G401 (cell line): ENCODE results near the gene PPP1R16B. TPM values are rescaled to one million over a fixed set of nuclear protein-coding genes. Genes with fewer than 3 reads are reported as not detected.
"Not testable (repeated sequence)": the region's sequence is repeated elsewhere in the genome, so short reads cannot be mapped to it uniquely, and the experiment has no call there.

Experiments
- DNase-seq: peaks from one replicate; pipeline ENCODE4 v3.0.0-alpha.2; 2015; ENCODE audit warnings: low spot score
- in situ Hi-C: cut with HindIII; loops from 2 replicates; pipeline ENCODE4 v1.10.0; 2016; ENCODE audit warnings: low sequenced_read_pairs, mixed read lengths
- total RNA-seq: library from RNA; depleted of rRNA; stranded (reverse); fragments of >200 nt; shearing (Covaris generic); gene quantifications from 2 replicates; pipeline ENCODE4 v1.2.3, GENCODE V29; 2014

The PPP1R16B gene
- total RNA-seq, 1 experiment from 2014 or later: not detected

DNA sequence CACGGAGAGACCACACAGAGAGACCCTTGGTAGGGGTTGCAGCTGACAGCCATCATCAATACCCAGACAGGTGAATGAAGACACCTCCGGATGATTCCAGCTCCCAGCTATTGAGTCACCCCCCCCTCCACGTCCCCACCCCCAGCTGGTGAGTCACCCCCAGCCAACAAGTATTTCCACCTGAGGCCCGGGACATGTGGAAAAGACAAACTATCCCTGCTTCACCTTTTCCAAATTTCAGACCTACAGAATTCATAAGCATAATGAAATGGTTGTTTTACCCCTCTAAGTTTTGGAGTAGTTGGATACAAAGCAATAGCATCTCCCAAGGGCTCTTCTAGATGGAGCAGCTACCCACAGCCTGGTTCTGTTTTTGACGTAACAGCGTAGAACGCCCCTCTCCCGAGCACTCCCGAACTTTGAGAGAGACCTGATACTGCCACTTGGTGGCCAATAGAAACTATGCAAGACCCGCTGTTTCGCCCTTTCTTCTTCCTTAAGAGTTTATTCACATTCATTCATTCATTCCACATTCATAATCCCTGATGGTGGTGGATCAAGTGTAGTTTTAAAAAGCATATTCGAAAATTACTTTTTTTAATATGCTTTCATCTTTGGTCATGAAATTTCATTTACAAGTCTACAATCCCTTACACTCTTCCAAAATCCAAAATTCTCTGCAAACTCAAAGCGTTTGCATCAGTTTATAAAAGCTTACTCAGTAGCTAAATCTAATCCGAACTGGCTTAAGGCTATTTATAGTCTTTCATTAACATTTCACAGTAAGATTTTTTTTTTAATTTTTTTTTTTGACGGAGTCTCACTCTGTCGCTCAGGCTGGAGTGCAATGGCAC is 15.1 kb upstream of the PPP1R16B start:
- DNase-seq: peak; percentile 23
- in situ Hi-C loops: no loop called here

DNA sequence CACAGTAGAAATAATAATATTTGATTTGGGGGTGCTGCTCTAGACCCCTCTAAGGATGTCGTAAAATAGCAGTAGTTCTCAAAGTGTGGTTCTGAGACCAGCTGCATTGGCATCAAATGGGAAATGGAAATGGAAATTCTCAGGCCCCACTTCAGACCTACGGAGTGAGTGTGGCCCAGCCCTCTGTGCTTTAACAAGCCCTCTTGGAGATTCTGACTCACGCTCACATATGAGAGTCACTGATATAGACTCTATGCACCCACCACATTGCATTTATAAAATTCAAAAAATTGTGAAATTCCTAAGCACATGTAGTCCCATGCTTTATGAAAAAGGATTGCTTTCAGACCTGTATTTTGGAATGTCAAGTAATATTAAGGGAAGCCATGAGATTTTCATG is 14.2 kb upstream of the PPP1R16B start:
- DNase-seq: no peak
- in situ Hi-C loops: no loop called here

DNA sequence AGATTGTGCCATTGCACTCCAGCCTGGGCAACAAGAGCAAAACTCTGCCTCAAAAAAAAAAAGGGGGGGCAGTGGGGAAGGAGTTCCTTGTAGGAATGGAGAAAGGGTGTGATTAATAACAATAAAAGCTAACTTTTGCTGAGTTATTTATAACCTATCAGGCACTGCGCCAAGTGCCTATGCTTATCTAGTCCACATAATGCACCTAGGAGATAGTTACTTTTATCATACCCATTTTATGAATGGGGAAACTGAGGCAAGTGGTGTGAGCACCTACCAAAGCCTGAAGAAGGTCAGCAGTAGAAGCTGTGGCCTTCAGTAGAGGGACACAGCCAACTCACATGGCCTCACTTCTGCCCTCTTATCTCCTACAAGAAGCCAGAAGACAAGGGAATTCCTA is 13.6 kb upstream of the PPP1R16B start:
- DNase-seq: no peak
- in situ Hi-C loops: no loop called here

DNA sequence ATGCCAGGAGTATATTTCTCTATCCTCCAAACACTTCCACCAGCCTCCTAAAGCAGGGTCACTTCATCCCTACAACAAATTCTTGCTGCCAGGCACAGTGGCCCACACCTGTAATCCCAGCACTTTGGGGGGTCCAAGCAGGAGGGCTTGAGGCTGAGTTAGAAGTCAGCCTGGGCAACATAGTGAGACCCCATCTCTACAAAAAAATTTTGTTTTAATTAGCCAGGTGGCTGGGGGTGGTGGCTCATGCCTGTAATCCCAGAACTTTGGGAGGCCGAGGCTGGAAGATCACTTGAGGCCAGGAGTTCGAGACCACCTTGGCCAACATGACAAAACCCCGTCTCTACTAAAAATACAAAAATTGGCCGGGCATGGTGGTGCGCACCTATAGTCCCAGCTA is 11.4 kb upstream of the PPP1R16B start:
- in situ Hi-C loops: not testable (repeated sequence)

DNA sequence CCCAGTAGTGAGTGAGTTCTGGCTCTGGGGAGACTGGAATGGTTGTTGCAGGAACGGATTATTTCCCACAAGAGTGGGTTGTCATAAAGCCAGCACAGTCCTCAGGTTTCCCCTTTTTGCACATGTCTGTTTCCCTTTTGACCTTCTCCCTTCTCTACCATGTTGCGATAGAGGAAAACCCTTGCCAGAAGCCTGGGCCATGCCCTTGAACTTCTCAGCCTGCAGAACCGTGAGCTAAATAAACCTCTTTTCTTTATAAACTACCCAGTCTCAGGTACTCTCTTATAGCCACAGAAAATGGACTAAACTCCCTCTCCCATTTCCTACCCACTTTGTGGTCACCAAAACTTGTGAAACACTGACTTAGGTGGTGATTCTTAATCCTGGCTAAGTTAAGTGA is 7.2 kb upstream of the PPP1R16B start:
- DNase-seq: no peak
- in situ Hi-C loops: no loop called here

More for the DNA sequence above, 11.4 kb upstream of the PPP1R16B start:
- DNase-seq: not testable (repeated sequence)

DNA sequence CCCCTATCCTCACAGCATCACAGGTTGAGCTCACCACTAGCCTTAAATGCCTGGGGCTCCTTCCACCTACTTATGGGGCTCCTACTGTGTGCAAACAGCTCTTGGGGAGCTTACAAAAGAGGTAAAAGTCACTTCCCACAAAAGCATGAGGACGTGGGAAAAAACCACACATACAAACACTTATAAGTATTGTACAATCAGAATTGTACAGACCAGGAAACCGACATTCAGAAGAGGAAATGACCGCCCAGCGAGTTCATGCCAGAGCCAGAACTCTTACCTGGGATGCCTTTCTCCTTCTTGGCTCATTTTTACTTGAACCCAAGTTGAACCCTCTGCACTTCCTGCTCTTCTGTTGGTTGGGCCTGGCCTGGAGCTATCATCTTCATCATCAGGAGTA is 6.3 kb upstream of the PPP1R16B start:
- in situ Hi-C loops: no loop called here
- no peak for DNase-seq

DNA sequence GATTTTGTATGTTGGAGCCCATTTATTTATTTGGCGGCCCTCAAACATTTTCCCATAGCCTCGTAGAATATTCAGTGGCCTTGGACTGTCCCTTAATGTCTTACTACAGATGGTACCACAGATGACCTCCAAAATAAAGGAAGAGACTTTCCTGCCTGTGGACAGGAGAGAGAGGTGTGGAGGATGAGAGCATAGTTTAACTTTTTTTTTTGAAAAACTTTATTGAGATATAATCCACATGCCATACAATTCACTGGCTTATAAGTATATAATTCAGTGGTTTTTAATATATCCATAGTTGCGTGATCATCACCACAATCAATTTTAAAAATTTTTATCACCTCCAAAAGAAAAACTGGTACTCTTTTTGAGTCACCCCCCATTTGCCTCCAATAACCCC is 4.6 kb upstream of the PPP1R16B start:
- DNase-seq: no peak
- in situ Hi-C loops: no loop called here

DNA sequence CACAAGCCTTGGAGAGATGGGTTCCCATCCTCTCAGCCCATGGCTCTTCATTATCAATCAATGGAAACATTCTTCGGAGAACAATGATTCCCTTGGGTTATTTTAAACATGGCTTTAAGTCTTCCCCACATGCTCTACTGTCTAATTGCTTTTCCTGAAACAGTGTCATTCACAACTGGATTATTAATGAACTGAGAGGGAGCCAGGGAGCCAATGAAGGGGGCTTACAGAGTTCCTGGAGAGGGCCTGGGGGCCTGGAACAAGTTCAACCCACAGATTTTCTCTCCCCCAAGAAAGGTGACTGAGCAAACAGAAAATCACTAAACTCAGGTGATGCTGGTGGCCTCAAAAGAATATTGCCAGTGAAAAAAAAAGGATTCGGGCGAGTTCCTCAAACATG is 1.3 kb upstream of the PPP1R16B start:
- in situ Hi-C loops: no loop called here
- DNase-seq: no peak

DNA sequence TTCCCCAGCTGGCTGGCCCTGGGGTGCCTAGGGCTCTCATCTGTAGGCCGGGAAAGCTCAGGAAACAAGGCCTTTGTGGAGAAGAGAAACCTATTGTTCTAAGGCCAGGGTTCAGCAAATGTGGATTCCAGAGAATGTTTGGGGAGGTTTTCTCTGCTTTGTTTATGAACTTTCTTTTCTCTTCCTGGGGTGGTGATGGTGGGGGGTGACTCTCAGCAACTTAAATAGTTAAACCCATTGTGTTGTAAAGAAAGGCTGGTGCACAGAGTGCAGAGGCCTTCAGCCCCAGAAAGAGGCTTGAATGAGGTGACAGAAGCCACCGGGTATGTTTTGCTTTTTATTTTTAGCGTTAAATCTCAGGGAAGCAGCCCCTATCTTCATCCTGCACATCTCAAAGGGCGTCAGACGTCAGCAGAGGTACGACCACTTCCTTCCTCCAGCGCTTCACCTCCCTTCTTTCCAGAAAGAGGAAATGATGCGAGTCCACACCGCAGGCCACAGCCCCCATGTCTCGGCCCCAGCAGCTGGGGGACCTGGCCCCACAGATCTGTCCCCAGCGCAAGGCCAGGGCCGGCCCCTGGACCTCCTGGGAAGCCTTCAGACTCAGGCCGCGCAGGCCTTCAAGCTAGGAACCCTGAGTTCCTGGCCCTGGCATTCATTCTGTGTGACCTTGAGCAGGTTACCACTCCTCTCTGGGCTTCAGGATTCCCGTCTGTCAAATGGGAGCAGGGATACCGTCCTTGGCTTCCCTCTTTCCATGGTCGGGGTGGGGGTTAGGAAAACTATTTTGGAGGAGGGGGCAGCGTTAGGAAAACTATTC is 605 bp upstream of the PPP1R16B start:
- in situ Hi-C loops: no loop called here
- DNase-seq: no peak

DNA sequence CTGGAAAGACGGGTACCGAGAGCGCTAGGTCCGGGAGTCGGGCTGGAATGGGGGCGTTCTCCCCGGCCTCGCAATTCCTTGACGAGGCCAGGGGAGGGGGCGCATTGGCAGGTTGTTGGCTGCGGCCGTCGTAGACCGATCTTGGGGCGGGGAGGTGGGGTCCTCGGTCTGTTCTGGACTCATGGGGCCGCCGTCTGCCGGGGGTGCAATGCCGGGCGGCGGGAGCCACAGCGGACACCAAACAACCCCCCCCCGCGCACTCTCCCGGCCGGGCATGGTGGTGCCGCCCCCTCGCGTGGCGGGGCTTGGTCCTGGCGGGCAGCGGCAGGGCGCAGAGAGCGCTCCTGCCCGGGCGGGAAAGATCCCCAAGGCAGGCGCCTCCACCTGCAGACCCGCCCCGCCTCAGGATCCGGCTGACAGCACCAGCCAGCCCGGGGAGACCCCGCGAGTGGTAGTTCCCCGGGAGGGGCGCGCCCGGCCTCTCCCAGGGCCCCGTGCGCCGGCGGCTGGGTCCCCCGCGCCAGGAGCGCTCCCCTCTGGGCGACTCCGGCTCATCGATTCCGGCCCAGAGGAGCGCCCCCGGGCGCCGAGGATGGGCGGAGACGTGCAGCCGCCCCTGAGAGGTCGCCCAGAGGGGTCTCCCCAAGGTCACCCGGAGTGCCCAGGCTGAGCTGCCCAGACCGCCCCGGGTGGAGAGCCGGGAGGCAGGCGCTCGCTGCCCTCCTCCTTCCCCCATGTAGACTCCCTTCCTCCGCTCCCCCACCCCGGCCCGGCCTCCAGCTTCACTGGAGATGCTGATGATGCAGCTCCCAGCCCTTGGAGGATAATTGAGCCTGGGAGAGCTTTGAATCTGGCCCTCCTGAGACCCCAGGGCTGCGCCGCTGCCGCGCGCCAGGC is 709 bp downstream of the PPP1R16B start:
- in situ Hi-C loops: no loop called here
- peak; percentile 35 for DNase-seq

DNA sequence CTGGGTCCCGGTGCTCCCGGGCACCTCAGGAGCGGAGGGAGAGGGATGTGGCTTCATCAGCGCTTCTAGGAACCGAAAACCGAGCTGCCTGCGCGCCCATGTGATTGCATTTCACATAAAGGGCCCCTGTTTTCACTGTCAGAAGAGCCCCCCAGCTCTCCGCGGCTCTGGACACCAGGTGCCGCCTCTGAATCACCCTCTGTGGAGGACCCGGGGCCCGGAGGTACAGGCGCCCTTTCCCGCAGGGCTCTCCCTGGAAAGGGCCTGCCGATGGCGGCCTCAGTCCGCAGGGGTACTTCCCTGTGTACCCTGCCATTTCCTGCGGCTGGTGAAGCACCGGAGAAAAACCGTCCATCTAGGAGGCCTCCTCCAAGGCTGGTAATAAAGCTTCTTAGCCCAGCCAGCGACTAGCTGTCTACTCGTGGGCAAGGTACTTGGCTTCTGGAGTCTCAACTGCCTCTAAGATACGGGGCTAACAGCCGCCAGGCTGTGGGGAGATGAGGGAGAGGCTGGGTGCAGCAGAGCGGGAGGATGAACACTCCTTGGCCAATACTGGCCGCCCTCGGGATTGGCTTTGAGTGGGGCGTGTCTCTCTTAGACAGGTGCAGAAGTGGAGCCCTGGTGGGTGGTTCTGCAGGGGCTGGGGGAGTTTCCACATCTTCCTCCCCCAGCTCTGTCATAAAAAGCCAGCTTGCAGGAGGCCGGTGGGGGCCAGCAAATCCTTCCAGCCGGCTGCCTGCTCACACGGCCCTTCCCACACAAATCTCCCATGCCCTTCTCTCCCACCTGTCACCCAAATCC is 1.6 kb downstream of the PPP1R16B start:
- DNase-seq: peak; percentile 70
- in situ Hi-C loops: no loop called here

DNA sequence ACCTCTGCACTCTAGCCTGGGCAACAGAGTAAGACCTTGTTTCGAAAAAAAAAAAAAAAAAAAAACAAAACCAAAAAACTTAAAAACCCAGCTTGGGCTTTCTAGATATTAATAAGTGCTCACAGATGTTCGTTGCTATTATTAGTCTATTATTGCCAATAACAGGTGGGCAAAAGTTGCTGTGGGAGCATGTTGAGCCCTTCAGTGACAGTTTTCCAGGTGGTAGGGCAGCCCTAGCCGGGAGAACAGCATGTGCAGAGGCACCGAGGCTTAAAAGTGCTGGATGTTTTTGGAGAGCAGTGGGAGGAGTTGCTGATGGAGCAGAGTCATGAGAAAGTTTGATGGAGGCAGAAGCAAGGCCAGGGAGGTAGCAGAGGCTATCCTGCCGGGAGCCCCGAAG is 4.4 kb downstream of the PPP1R16B start:
- in situ Hi-C loops: no loop called here
- no peak for DNase-seq

DNA sequence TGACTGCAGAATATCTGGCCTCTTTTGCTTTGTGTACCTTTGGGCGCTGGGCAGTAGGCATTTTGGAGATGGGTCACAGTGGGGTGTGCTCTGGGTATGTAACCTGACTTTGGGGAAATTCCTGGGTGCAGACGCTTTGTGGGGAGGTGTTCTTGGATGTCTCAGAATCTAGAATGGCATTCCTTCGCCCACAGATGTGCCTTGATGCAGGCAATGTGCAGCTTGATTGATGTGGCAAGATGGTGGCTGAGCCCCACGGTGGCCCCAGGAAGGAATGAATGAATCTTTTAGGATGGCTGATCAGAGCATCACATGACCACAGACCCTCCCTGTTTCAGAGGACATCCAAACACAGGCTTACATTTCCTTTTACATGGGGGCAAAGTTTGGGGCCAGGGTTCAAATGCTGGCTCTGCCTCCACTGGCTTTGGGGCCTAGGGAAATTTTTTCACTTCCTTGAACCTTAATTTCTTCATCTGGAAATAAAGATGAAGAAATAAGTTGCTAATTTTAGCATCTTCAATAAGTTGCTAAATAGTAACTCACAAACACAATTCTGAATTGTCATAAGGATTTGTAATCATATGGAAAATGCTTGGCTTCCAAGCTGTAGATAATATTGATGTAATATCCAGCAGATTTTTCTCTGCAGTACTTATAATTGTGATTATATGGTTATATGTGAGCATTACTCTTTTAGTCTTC is 5.6 kb downstream of the PPP1R16B start:
- DNase-seq: no peak
- in situ Hi-C loops: no loop called here

DNA sequence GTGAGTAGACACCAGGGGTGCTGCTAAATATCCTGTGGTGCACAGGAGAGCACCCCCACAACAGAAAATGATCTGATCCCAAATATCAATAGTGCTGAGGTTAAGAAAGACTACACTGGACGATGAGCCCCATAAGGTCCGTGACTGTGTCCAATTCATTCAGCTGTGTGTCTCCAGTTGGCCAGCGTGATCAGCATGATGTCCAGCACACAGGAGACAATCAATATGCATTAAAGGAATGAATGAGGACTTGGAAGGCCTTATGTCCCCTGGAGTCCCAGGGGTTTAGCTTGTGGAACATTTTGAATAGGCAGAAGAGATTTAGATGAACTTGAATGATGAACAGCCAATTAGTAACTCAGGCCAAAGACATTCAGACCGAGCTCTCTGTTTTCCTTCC is 6.3 kb downstream of the PPP1R16B start:
- in situ Hi-C loops: no loop called here
- DNase-seq: no peak

DNA sequence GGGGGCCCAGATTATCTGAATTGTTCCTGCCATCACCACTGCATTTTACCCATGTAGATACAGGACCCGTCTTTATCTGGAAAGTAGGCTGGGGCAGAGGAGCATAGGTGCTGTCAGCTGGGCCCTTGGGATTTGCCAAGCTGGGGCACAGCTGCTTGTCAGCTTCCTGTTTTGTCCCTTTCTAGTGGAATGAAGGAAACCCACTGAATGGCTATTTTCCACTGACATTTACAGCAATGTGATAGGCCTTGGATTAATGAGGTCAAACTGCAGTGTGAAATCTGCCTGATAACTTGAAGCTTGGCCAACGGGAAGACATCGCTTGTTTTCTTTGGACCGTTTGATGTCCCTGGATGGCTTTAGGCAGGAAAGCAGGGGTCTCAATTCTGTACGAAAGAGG is 6.7 kb downstream of the PPP1R16B start:
- in situ Hi-C loops: no loop called here
- DNase-seq: peak; percentile 72

DNA sequence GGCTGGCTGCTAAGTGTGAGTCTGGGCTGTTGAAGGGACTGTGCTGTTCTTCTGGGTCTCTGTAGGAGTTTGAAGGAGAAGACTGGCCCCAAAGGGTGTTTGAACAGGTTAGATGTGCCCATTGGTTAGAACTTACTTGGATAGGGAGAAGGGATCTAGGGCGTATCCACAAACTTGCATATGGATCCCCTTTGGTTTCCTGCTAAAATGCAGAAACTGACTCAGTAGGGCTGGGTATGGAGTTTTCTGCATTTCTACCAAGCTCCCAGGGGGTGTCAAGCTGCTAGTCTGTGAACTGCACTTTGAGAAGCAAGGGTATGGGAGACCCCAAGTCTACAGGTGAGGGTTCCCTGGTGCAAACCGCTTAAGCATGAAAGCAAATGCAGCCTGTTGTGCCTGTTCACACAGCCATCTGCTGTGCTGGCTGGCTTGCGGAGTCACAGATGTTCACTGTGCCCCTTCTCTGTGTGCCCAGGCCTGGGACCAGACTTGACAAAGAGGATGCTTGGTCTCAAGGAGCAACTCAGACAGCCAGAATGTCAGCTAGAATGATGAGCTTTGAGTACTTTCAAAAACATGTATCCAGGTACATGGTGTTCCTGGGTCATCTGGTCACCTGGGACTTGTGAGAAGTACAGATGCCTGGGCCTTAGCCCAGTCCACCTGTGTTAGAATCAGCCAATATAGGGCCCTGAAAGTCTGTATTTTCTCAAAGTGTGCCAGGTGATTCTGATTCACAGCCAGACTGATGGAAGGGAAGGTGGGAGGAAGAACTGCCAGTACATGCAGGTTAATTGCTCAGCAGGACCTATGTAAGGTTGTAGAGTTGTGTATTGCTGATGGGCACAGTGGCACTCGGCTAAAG is 7.4 kb downstream of the PPP1R16B start:
- in situ Hi-C loops: no loop called here
- DNase-seq: peak; percentile 53

DNA sequence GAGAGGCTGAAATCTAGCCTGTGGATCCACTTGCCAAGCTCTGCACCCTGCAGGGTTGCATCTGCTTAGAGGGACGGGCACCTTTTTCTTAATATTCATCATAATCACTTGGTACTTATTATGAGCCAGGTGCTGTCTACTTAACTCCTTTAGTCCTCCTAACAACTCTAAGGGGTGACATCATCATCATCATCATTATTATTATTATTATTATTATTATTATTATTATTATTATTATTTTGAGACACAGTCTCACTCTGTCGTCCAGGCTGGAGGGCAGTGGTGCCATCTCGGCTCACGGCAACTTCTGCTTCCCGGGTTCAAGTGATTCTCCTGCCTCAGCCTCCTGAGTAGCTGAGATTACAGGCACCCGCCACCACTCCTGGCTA is 8.1 kb downstream of the PPP1R16B start:
- DNase-seq, in situ Hi-C loops: not testable (repeated sequence)
